ENCODE data around the gene YTHDC1. TPM values are rescaled to one million over a fixed set of nuclear protein-coding genes. Genes with fewer than 3 reads are reported as not detected.
A peak's percentile ranks its signal among the peaks of the same experiment; 100 is the strongest.

YTHDC1 gene
- total RNA-seq, 1 experiment from 2014 or later: 44.5 TPM

DNA sequence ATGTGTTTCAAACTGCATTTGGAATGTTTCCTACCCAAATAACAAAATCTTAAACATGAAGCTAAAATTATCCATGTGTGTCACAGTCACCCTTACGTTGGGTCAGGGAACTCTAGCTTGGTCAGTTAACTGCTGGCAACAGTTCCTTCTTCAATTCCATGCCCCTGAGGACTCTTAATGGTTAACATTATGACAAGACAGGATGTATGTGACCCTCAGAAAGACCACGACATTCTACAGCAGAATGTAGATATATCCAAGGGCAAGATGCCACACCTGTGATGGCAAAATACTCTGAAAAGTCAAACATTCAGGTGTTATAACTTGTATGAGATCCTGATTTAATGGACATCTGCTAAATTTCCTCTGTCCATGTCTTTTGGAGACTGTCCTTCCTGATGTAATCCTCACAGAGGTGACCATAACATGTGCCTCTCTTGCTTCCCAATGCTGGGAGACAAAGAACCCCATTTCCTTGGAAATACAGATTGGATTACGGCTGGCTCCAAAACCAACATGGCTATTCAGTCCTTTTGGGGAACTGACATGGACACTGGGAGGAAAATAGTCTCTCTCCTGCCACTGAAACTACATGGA is 39.1 kb downstream of the YTHDC1 start:
- Histone ChIP-seq H3K9me3 (ENCODE audit: control insufficient read depth, insufficient read depth, low read depth, low read length) (no peaks in the 10 kb centered on the region), H3K27me3 (ENCODE audit: control insufficient read depth, insufficient read depth, low read length) (no peaks in the 10 kb centered on the region), H3K36me3 (ENCODE audit: control insufficient read depth, insufficient read depth, low read length) (peaks cover 19% of the 10 kb centered on the region), H3K27ac (ENCODE audit: low read length) (no peak overlapping the region), H3K4me3 (ENCODE audit: low read depth in 2 of 2, low read length in 2 of 2) (no peak overlapping the region), H3K4me1 (ENCODE audit: control insufficient read depth, insufficient read depth, low read length) (no peaks in the 10 kb centered on the region)
- in situ Hi-C loops (cut with HindIII; ENCODE audit: low pct_unique_long_range_greater_than_20kb, low sequenced_read_pairs): no loop called here
- no peak for ATAC-seq
- intact Hi-C loops (cut with micrococcal nuclease; ENCODE audit: unreplicated experiment): no loop called here
- POLR2A ChIA-PET: no interaction called here
- CTCF ChIA-PET: no interaction called here
- TF ChIP-seq POLR2AphosphoS5 (IDR thresholded peaks at IDR 0.05; ENCODE audit: low read depth, low read length) (no peak), SIN3A (IDR thresholded peaks at IDR 0.05; ENCODE audit: borderline replicate concordance, insufficient read depth, low read depth, low read length) (no peak), TCF7L2 (IDR thresholded peaks at IDR 0.05; ENCODE audit: low read depth, low read length) (no peak), CTCF (IDR thresholded peaks at IDR 0.05) (no peak)
- TF ChIP-seq, protein P1, sequence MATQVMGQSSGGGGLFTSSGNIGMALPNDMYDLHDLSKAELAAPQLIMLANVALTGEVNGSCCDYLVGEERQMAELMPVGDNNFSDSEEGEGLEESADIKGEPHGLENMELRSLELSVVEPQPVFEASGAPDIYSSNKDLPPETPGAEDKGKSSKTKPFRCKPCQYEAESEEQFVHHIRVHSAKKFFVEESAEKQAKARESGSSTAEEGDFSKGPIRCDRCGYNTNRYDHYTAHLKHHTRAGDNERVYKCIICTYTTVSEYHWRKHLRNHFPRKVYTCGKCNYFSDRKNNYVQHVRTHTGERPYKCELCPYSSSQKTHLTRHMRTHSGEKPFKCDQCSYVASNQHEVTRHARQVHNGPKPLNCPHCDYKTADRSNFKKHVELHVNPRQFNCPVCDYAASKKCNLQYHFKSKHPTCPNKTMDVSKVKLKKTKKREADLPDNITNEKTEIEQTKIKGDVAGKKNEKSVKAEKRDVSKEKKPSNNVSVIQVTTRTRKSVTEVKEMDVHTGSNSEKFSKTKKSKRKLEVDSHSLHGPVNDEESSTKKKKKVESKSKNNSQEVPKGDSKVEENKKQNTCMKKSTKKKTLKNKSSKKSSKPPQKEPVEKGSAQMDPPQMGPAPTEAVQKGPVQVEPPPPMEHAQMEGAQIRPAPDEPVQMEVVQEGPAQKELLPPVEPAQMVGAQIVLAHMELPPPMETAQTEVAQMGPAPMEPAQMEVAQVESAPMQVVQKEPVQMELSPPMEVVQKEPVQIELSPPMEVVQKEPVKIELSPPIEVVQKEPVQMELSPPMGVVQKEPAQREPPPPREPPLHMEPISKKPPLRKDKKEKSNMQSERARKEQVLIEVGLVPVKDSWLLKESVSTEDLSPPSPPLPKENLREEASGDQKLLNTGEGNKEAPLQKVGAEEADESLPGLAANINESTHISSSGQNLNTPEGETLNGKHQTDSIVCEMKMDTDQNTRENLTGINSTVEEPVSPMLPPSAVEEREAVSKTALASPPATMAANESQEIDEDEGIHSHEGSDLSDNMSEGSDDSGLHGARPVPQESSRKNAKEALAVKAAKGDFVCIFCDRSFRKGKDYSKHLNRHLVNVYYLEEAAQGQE (IDR thresholded peaks at IDR 0.05; ENCODE audit: insufficient read depth in 1 of 2, low read depth in 2 of 2, low read length in 1 of 2): no peak
- no TSS peak for BruUV-seq (replicated peaks)
- no peak for DNase-seq (ENCODE audit: low read depth, low spot score)

DNA sequence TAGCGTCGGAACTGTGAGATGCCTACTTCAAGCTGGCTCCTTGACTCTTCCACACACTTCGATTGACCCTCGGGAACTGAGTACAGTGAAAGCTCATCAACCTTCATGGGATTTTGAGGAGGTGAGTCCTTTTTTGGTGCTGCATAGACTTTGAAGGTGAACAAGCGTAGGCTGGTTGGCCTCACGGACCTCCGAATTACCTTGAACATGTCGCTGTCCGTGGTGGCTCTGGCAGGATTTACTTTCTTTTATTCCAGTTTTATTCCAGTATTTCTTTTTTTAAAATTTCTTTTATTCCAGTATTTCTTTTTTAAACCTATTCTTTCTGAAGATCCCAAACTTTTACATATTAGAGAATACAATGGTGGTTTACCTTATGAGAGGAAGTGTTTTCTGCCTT is 45.2 kb downstream of the YTHDC1 start:
- no peaks in the 10 kb centered on the region for H3K27me3 ChIP-seq (ENCODE audit: control insufficient read depth, insufficient read depth, low read length)
- ChIA-PET CTCF (no interaction called here), POLR2A (no interaction called here)
- no peak overlapping the region for H3K4me3 ChIP-seq (ENCODE audit: low read depth in 2 of 2, low read length in 2 of 2)
- BruUV-seq (replicated peaks): no TSS peak
- ATAC-seq (no peak), DNase-seq (ENCODE audit: low read depth, low spot score) (no peak)
- no peaks in the 10 kb centered on the region for H3K4me1 ChIP-seq (ENCODE audit: control insufficient read depth, insufficient read depth, low read length)
- TF ChIP-seq CTCF (IDR thresholded peaks at IDR 0.05) (no peak), POLR2AphosphoS5 (IDR thresholded peaks at IDR 0.05; ENCODE audit: low read depth, low read length) (no peak)
- TF ChIP-seq, protein P1 (IDR thresholded peaks at IDR 0.05; ENCODE audit: insufficient read depth in 1 of 2, low read depth in 2 of 2, low read length in 1 of 2): peak; percentile 63 to 69; a peak in 3 of 4 replicates
- H3K9me3 ChIP-seq (ENCODE audit: control insufficient read depth, insufficient read depth, low read depth, low read length): no peaks in the 10 kb centered on the region
- in situ Hi-C loops (cut with HindIII; ENCODE audit: low pct_unique_long_range_greater_than_20kb, low sequenced_read_pairs): no loop called here
- H3K36me3 ChIP-seq (ENCODE audit: control insufficient read depth, insufficient read depth, low read length): no peaks in the 10 kb centered on the region
- intact Hi-C loops (cut with micrococcal nuclease; ENCODE audit: unreplicated experiment): no loop called here
- no peak overlapping the region for H3K27ac ChIP-seq (ENCODE audit: low read length)

Data from Panc1 (cell line).